Thyroid gland (tissue), 4 donors: Measurements from ENCODE around the gene RRP8.

Source experiments
- POLR2A ChIP-seq, 2 donors: fragments of 450-650 bp; IDR thresholded peaks; one replicate each; pipeline ENCODE4 v1.6.1; 2017; ENCODE audit warnings: antibody characterized with exemption in 2 of 2, mild to moderate bottlenecking in 2 of 2, moderate library complexity in 1 of 2
- TF ChIP-seq, protein P1 (sequence below), 6 experiments: fragments of 200-600 bp in 3 of 6; fragments of 450-650 bp in 3 of 6; sonication (generic) in 3 of 6; IDR thresholded peaks; one replicate each; pipeline ENCODE4 v1.5.1; 2016 to 2019; ENCODE audit warnings: antibody characterized with exemption in 6 of 6, mild to moderate bottlenecking in 2 of 6, inconsistent platforms in 1 of 6, moderate library complexity in 1 of 6

DNA sequence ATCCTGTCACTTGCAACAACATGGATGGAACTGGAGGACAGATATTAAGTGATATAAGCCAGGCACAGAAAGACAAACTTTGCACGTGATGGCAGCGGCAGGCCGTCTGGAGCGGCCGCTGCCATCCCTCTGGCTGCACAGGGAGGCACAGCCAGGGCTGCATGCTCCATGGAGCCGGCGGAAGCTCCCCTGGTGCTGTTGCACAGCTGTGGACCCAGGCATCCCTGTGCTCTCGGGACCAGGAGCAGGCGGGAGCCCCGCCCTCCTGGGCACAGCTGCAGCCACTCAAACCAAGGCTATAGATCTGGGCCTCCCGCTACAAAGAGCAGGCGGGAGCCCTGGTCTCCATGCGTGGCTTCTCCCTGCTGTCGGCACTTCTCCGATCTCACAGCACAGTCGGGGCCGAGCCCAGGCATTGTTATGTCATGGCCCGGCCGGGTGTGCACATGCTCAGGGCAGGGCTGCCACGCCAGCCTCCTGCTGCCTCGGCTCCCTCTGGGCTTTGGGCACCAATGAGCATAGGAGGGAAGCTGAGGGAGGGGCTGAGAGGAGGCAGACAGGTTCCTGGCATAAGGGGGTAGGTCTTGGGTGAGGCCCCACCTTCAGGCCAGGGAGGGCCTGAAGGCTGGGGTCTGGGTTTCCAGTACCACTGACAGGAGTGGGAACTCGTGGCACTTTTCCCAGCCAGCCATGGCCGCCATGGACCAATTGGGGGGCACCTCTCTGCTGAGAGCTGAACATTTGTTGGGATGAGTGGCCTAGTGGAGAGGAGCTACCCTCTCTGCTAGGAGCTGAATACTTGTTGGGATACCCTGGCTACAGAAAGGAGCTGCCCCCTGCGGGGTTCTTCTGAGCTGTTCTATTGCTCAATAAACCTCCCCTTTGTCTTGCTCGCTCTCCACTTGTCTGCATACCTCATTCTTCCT is 16.7 kb downstream of the RRP8 start:
- TF ChIP-seq, protein P1, sequence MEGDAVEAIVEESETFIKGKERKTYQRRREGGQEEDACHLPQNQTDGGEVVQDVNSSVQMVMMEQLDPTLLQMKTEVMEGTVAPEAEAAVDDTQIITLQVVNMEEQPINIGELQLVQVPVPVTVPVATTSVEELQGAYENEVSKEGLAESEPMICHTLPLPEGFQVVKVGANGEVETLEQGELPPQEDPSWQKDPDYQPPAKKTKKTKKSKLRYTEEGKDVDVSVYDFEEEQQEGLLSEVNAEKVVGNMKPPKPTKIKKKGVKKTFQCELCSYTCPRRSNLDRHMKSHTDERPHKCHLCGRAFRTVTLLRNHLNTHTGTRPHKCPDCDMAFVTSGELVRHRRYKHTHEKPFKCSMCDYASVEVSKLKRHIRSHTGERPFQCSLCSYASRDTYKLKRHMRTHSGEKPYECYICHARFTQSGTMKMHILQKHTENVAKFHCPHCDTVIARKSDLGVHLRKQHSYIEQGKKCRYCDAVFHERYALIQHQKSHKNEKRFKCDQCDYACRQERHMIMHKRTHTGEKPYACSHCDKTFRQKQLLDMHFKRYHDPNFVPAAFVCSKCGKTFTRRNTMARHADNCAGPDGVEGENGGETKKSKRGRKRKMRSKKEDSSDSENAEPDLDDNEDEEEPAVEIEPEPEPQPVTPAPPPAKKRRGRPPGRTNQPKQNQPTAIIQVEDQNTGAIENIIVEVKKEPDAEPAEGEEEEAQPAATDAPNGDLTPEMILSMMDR (IDR thresholded peaks at IDR 0.05), result no peak
- no peak for TF ChIP-seq POLR2A (IDR thresholded peaks at IDR 0.05)
